H1 (cell line): ENCODE data around the gene PLLP. TPM values are rescaled to one million over a fixed set of nuclear protein-coding genes. Genes with fewer than 3 reads are reported as not detected.

Experiments
- BCL11A ChIP-seq, 2 experiments: IDR thresholded peaks; one replicate each; pipeline ENCODE4 v1.6.1; 2011; ENCODE audit warnings: low read depth in 2 of 2, low read length in 2 of 2, mild to moderate bottlenecking in 2 of 2
- CHD7 ChIP-seq: fragments of 300-600 bp; sonication (generic); IDR thresholded peaks from 2 replicates; pipeline ENCODE4 v1.7.1; 2012; ENCODE audit warnings: low read length, moderate library complexity, mild to moderate bottlenecking, inconsistent platforms; ENCODE audit not compliant: insufficient replicate concordance
- SIRT6 ChIP-seq: IDR thresholded peaks from one replicate; pipeline ENCODE4 v1.7.1; 2012; ENCODE audit warnings: low read length, inconsistent platforms
- SP1 ChIP-seq: IDR thresholded peaks from 2 replicates; pipeline ENCODE4 v1.6.1; 2011; ENCODE audit warnings: low read depth, low read length
- ZNF274 ChIP-seq: IDR thresholded peaks from 2 replicates; pipeline ENCODE4 v1.7.0; 2012; ENCODE audit warnings: low read length, borderline replicate concordance; ENCODE audit errors: extremely low read depth
- polyA plus RNA-seq, 7 experiments: library from polyadenylated mRNA; depleted of rRNA in 3 of 7; stranded (reverse) in 5 of 7; unstranded in 2 of 7; fragments of >200 nt in 5 of 7; fragments of 200-250 nt in 2 of 7; gene quantifications; 1 replicate in 5 of 7; 2 replicates in 1 of 7; 4 replicates in 1 of 7; pipeline versions ENCODE4 v1.2.1 to v1.2.3, GENCODE V29; 2011 to 2013; ENCODE audit warnings: missing spikeins in 2 of 7, mixed read lengths in 2 of 7
- total RNA-seq: library from RNA; stranded (reverse); fragmentation: NEBNext Ultra II Directional; extraction: Animal tissue kit (Norgen Biotek cat#: 25700); gene quantifications from 2 replicates; pipeline ENCODE4 v1.2.1, GENCODE V29; 2021

PLLP gene
- total and polyA plus RNA-seq, 2 of the 8 experiments (the other 6 are each of a cell fraction or from before 2014, with no cell fraction given) = 2.9 to 10.6 TPM

GRCh38 chr16:57314161-57314785, 29.8 kb upstream of the PLLP start (continued):
- TF ChIP-seq CHD7 (no peak), BCL11A (IDR thresholded peaks at IDR 0.05; ENCODE audit: low read depth in 2 of 2, low read length in 2 of 2) (no peak), SP1 (no peak), ZNF274 (no peak), SIRT6 (no peak)
